HG02588 (cell line): ENCODE measurements around the gene SAMSN1.
"Not testable (repeated sequence)": the region's sequence is repeated elsewhere in the genome, so short reads cannot be mapped to it uniquely, and the experiment has no call there.

Experiments
- ATAC-seq: cut with Tn5 transposase; IDR thresholded peaks from one replicate; pipeline ENCODE4 v1.9.1; 2021; ENCODE audit warnings: mild to moderate bottlenecking, moderate library complexity; ENCODE audit not compliant: unreplicated experiment

Gene SAMSN1

GRCh38 chr21:14567331-14568279 lies 21.5 kb upstream of the SAMSN1 start:
- ATAC-seq = peak; percentile 54

- no peak for ATAC-seq
Observed at GRCh38 chr21:14566894-14567293, 20.8 kb upstream of the SAMSN1 start.

- ATAC-seq = no peak
Observed at GRCh38 chr21:14562959-14563358, 16.8 kb upstream of the SAMSN1 start.

- ATAC-seq = no peak
Observed at GRCh38 chr21:14560555-14560954, 14.4 kb upstream of the SAMSN1 start.

- no peak for ATAC-seq
Observed at GRCh38 chr21:14560139-14560538, 14.0 kb upstream of the SAMSN1 start.

GRCh38 chr21:14559102-14559501 lies 13.0 kb upstream of the SAMSN1 start:
- no peak for ATAC-seq

GRCh38 chr21:14557413-14557812 lies 11.3 kb upstream of the SAMSN1 start:
- ATAC-seq = peak; percentile 44

- ATAC-seq = no peak
Observed at GRCh38 chr21:14554948-14555347, 8.8 kb upstream of the SAMSN1 start.

- no peak for ATAC-seq
Observed at GRCh38 chr21:14553422-14553821, 7.3 kb upstream of the SAMSN1 start.

GRCh38 chr21:14551741-14552140 lies 5.6 kb upstream of the SAMSN1 start:
- ATAC-seq = no peak

GRCh38 chr21:14550135-14550534 lies 4.0 kb upstream of the SAMSN1 start:
- ATAC-seq = no peak

GRCh38 chr21:14548779-14549178 lies 2.7 kb upstream of the SAMSN1 start:
- ATAC-seq = no peak

- no peak for ATAC-seq
Observed at GRCh38 chr21:14547834-14548513, 1.9 kb upstream of the SAMSN1 start.

- not testable (repeated sequence) for ATAC-seq
Observed at GRCh38 chr21:14546719-14547118, 604 bp upstream of the SAMSN1 start.

GRCh38 chr21:14543983-14544382 lies 2.1 kb downstream of the SAMSN1 start:
- no peak for ATAC-seq

GRCh38 chr21:14542638-14543037 lies 3.5 kb downstream of the SAMSN1 start:
- ATAC-seq = no peak

GRCh38 chr21:14541841-14542490 lies 4.1 kb downstream of the SAMSN1 start:
- no peak for ATAC-seq

GRCh38 chr21:14538483-14538882 lies 7.6 kb downstream of the SAMSN1 start:
- ATAC-seq = no peak

- ATAC-seq = no peak
Observed at GRCh38 chr21:14536929-14537328, 9.2 kb downstream of the SAMSN1 start.

- ATAC-seq = no peak
Observed at GRCh38 chr21:14535702-14536101, 10.4 kb downstream of the SAMSN1 start.
